MM.1S (cell line): ENCODE measurements around the gene C1orf210.
A peak's percentile ranks its signal among the peaks of the same experiment; 100 is the strongest.

Source experiments
- DNase-seq: peaks from one replicate; pipeline ENCODE4 v3.0.0-alpha.2; 2015
- H2AFZ ChIP-seq: fragments of 300-600 bp; sonication (generic); 2 replicates; pipeline ENCODE4 v1.6.0; 2016; ENCODE audit warnings: antibody characterized with exemption, low read length
- H3F3A ChIP-seq: fragments of 300-600 bp; sonication (generic); 2 replicates; pipeline ENCODE4 v1.6.1; 2016; ENCODE audit warnings: mild to moderate bottlenecking, antibody characterized with exemption, low read length, moderate library complexity, mixed read lengths; ENCODE audit not compliant: insufficient read depth
- H3K27ac ChIP-seq: fragments of 300-600 bp; sonication (generic); 2 replicates; pipeline ENCODE4 v1.5.1; 2016; ENCODE audit warnings: mild to moderate bottlenecking, low read length
- H3K27me3 ChIP-seq: fragments of 300-600 bp; sonication (generic); replicated peaks from 2 replicates; pipeline ENCODE4 v1.6.0; 2016; ENCODE audit warnings: low read length; ENCODE audit not compliant: insufficient read depth
- H3K36me3 ChIP-seq: fragments of 300-600 bp; sonication (generic); replicated peaks from 2 replicates; pipeline ENCODE4 v1.6.1; 2016; ENCODE audit warnings: mild to moderate bottlenecking, low read length, mixed read lengths; ENCODE audit not compliant: insufficient read depth
- H3K4me1 ChIP-seq: fragments of 300-600 bp; sonication (generic); 2 replicates; pipeline ENCODE4 v1.6.1; 2016; ENCODE audit warnings: low read length, mixed read lengths
- H3K4me2 ChIP-seq: fragments of 300-600 bp; sonication (generic); 2 replicates; pipeline ENCODE4 v1.6.0; 2016; ENCODE audit warnings: low read depth, low read length
- H3K4me3 ChIP-seq: fragments of 300-600 bp; sonication (generic); 2 replicates; pipeline ENCODE4 v1.5.1; 2016; ENCODE audit warnings: low read length, mixed read lengths
- H3K79me2 ChIP-seq: fragments of 300-600 bp; sonication (generic); 2 replicates; pipeline ENCODE4 v1.6.1; 2016; ENCODE audit warnings: mixed run types, low read length, mixed read lengths
- H3K9ac ChIP-seq: fragments of 300-600 bp; sonication (generic); 2 replicates; pipeline ENCODE4 v1.6.1; 2016; ENCODE audit warnings: low read length, mixed read lengths
- H3K9me2 ChIP-seq: fragments of 300-600 bp; sonication (generic); replicated peaks from 2 replicates; pipeline ENCODE4 v1.6.1; 2016; ENCODE audit warnings: mild to moderate bottlenecking, low read length, mixed read lengths; ENCODE audit not compliant: insufficient read depth
- H3K9me3 ChIP-seq: fragments of 300-600 bp; sonication (generic); replicated peaks from 2 replicates; pipeline ENCODE4 v1.6.1; 2016; ENCODE audit warnings: mild to moderate bottlenecking, low read length, mixed read lengths; ENCODE audit not compliant: insufficient read depth
- H4K20me1 ChIP-seq: fragments of 300-600 bp; sonication (generic); 2 replicates; pipeline ENCODE4 v1.6.1; 2016; ENCODE audit warnings: mild to moderate bottlenecking, low read length, moderate library complexity, mixed read lengths; ENCODE audit not compliant: insufficient read depth
- CTCF ChIP-seq: fragments of 300-600 bp; sonication (generic); IDR thresholded peaks from 2 replicates; pipeline ENCODE4 v1.5.1; 2016; ENCODE audit warnings: antibody characterized with exemption, low read length, mixed read lengths
- EZH2 ChIP-seq: fragments of 300-600 bp; sonication (generic); optimal IDR thresholded peaks from 2 replicates; pipeline ENCODE3; 2017; ENCODE audit warnings: low read depth, mild to moderate bottlenecking, antibody characterized with exemption, low read length, mixed read lengths
- EZH2phosphoT487 ChIP-seq: fragments of 300-600 bp; sonication (generic); IDR thresholded peaks from 2 replicates; pipeline ENCODE4 v1.6.1; 2018; ENCODE audit warnings: antibody characterized with exemption, low read length

The C1orf210 gene

GRCh38 chr1:43309405-43310025 is 24.1 kb upstream of the C1orf210 start:
- H3K79me2 ChIP-seq = no peaks in the 10 kb centered on the region
- H3K4me1 ChIP-seq = no peaks in the 10 kb centered on the region
- H3K9me3 ChIP-seq = no peaks in the 10 kb centered on the region
- no peak for DNase-seq
- no peaks in the 10 kb centered on the region for H4K20me1 ChIP-seq
- H3K9ac ChIP-seq = no peak overlapping the region
- no peaks in the 10 kb centered on the region for H3F3A ChIP-seq
- no peak overlapping the region for H2AFZ ChIP-seq
- H3K36me3 ChIP-seq = no peaks in the 10 kb centered on the region
- no peak overlapping the region for H3K4me3 ChIP-seq
- TF ChIP-seq EZH2 = no peak
- TF ChIP-seq CTCF = no peak
- TF ChIP-seq EZH2phosphoT487 = no peak
- H3K27ac ChIP-seq = no peak overlapping the region
- no peak overlapping the region for H3K4me2 ChIP-seq
- peaks cover 46% of the 10 kb centered on the region for H3K27me3 ChIP-seq
- H3K9me2 ChIP-seq = no peaks in the 10 kb centered on the region

- H3K4me1 ChIP-seq = no peaks in the 10 kb centered on the region
- H3K4me3 ChIP-seq = no peak overlapping the region
- no peak overlapping the region for H3K9ac ChIP-seq
- H3K36me3 ChIP-seq = no peaks in the 10 kb centered on the region
- TF ChIP-seq EZH2 (no peak), CTCF (0 out of 2 replicates have a peak, but pooled peaks have one; percentile 4)
- no peaks in the 10 kb centered on the region for H4K20me1 ChIP-seq
- H3K4me2 ChIP-seq = no peak overlapping the region
- no peaks in the 10 kb centered on the region for H3F3A ChIP-seq
- H2AFZ ChIP-seq = no peak overlapping the region
- H3K27ac ChIP-seq = no peak overlapping the region
- no peak for DNase-seq
- peaks cover 46% of the 10 kb centered on the region for H3K27me3 ChIP-seq
- no peaks in the 10 kb centered on the region for H3K79me2 ChIP-seq
- H3K9me2 ChIP-seq = no peaks in the 10 kb centered on the region
- H3K9me3 ChIP-seq = no peaks in the 10 kb centered on the region
These were observed 23.4 kb upstream of the C1orf210 start for GRCh38 chr1:43308635-43309404.

- Histone ChIP-seq H3K79me2 (no peaks in the 10 kb centered on the region), H3K27me3 (peaks cover 46% of the 10 kb centered on the region), H4K20me1 (no peaks in the 10 kb centered on the region), H3K27ac (no peak overlapping the region), H2AFZ (no peak overlapping the region), H3K36me3 (no peaks in the 10 kb centered on the region), H3K9me2 (no peaks in the 10 kb centered on the region), H3K9me3 (no peaks in the 10 kb centered on the region), H3F3A (no peaks in the 10 kb centered on the region), H3K4me3 (no peak overlapping the region), H3K4me1 (no peaks in the 10 kb centered on the region), H3K4me2 (no peak overlapping the region), H3K9ac (no peak overlapping the region)
- TF ChIP-seq CTCF (no peak), EZH2phosphoT487 (no peak), EZH2 (no peak)
- no peak for DNase-seq
These were observed 22.2 kb upstream of the C1orf210 start for GRCh38 chr1:43307458-43308158.
